ENCODE data around the gene SLC35F3. TPM values are rescaled to one million over a fixed set of nuclear protein-coding genes. Genes with fewer than 3 reads are reported as not detected.

The SLC35F3 gene
- total RNA-seq, 1 experiment from 2014 or later, result not detected

DNA sequence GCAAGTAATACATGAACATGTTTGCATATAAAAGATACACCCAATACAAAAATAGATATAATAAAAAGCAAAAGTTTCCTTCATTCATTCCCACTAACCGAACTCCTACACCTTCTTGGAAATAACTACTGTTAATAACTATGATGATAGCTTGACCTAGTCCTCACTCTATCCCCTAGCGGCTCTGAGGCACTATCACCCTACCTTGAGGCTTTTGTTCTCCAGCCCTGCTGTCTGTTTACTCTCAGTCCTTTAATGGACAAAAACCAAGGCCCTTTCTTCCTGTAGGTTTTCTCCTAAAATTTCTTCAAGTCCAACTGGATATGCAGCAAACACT lies 186.6 kb downstream of the SLC35F3 start:
- no peak overlapping the region for H3K4me3 Mint-ChIP-seq (ENCODE audit: unreplicated experiment)
- TF ChIP-seq CTCF (IDR thresholded peaks at IDR 0.05; ENCODE audit: insufficient read depth in 1 of 2, low read depth in 1 of 2, low read length in 1 of 2, severe bottlenecking in 1 of 2, unreplicated experiment in 1 of 2), result no peak
- no peak overlapping the region for H3K27ac Mint-ChIP-seq (ENCODE audit: unreplicated experiment)
- Histone ChIP-seq H3K27me3 (replicated peaks; ENCODE audit: control insufficient read depth, insufficient read depth, low read length) (no peaks in the 10 kb centered on the region; the same call in 1 of the 2 replicates), H3K9me3 (peaks cover 23% of the 10 kb centered on the region; the same call in 1 of the 2 replicates), H3K4me3 (ENCODE audit: low read depth, low read length) (no peak overlapping the region), H3K4me1 (no peaks in the 10 kb centered on the region), H3K36me3 (ENCODE audit: control insufficient read depth, insufficient read depth, low read length) (no peaks in the 10 kb centered on the region)
- ChIA-PET CTCF (no interaction called here), POLR2A (no interaction called here)
- no TSS peak for BruUV-seq (replicated peaks)
- no peaks in the 10 kb centered on the region for H3K4me1 Mint-ChIP-seq (ENCODE audit: low read depth, unreplicated experiment)
- H3K27me3 Mint-ChIP-seq (ENCODE audit: insufficient read depth, unreplicated experiment), result peaks cover 22% of the 10 kb centered on the region
- intact Hi-C loops (cut with micrococcal nuclease; ENCODE audit: unreplicated experiment), result no loop called here
- H3K36me3 Mint-ChIP-seq (ENCODE audit: insufficient read depth, unreplicated experiment), result no peaks in the 10 kb centered on the region
- DNase-seq, result no peak
- peaks cover 16% of the 10 kb centered on the region for H3K9me3 Mint-ChIP-seq (ENCODE audit: unreplicated experiment)

DNA sequence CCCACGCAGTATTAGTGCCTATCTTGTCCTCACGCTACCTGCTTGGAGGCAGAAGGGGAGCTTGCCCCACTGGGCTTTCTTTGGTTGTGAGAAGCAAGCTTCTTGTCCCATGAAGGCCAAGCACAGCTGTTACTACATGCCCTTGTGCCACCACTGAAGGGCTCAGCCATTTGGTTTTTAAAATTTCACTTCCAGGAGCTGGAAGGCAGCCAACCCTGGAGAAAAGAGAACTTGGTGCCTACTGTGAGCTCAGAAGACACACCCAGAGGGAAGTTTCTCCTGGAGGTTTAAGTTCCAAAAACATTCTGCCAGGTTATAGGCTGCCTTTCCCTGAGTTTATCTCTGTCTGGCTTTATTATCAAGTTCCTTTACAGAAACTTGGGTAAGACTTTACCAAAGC lies 187.4 kb downstream of the SLC35F3 start:
- Histone ChIP-seq H3K4me1 (no peaks in the 10 kb centered on the region), H3K4me3 (ENCODE audit: low read depth, low read length) (no peak overlapping the region), H3K27me3 (replicated peaks; ENCODE audit: control insufficient read depth, insufficient read depth, low read length) (no peaks in the 10 kb centered on the region; the same call in 1 of the 2 replicates), H3K36me3 (ENCODE audit: control insufficient read depth, insufficient read depth, low read length) (no peaks in the 10 kb centered on the region), H3K9me3 (peaks cover 23% of the 10 kb centered on the region; the same call in 1 of the 2 replicates)
- Mint-ChIP-seq H3K27ac (ENCODE audit: unreplicated experiment) (no peak overlapping the region), H3K27me3 (ENCODE audit: insufficient read depth, unreplicated experiment) (peaks cover 26% of the 10 kb centered on the region), H3K9me3 (ENCODE audit: unreplicated experiment) (peaks cover 16% of the 10 kb centered on the region), H3K4me3 (ENCODE audit: unreplicated experiment) (no peak overlapping the region), H3K36me3 (ENCODE audit: insufficient read depth, unreplicated experiment) (no peaks in the 10 kb centered on the region), H3K4me1 (ENCODE audit: low read depth, unreplicated experiment) (no peaks in the 10 kb centered on the region)
- BruUV-seq (replicated peaks), result no TSS peak
- CTCF ChIA-PET, result no interaction called here
- POLR2A ChIA-PET, result no interaction called here
- intact Hi-C loops (cut with micrococcal nuclease; ENCODE audit: unreplicated experiment), result no loop called here
- no peak for DNase-seq
- TF ChIP-seq CTCF (IDR thresholded peaks at IDR 0.05; ENCODE audit: insufficient read depth in 1 of 2, low read depth in 1 of 2, low read length in 1 of 2, severe bottlenecking in 1 of 2, unreplicated experiment in 1 of 2), result no peak

- no peak for TF ChIP-seq CTCF (IDR thresholded peaks at IDR 0.05; ENCODE audit: insufficient read depth in 1 of 2, low read depth in 1 of 2, low read length in 1 of 2, severe bottlenecking in 1 of 2, unreplicated experiment in 1 of 2)
- no peak overlapping the region for H3K27ac Mint-ChIP-seq (ENCODE audit: unreplicated experiment)
- no peak for DNase-seq
- intact Hi-C loops (cut with micrococcal nuclease; ENCODE audit: unreplicated experiment), result no loop called here
- H3K36me3 Mint-ChIP-seq (ENCODE audit: insufficient read depth, unreplicated experiment), result no peaks in the 10 kb centered on the region
- no peaks in the 10 kb centered on the region for H3K27me3 ChIP-seq (replicated peaks; ENCODE audit: control insufficient read depth, insufficient read depth, low read length)
- CTCF ChIA-PET, result interaction anchor here (0.5 kb wide), 1 partner anchor 182 kb away, joined by 3 read pairs; no protein-coding TSS in a partner anchor
- no peaks in the 10 kb centered on the region for H3K4me1 Mint-ChIP-seq (ENCODE audit: low read depth, unreplicated experiment)
- no peak overlapping the region for H3K4me3 ChIP-seq (ENCODE audit: low read depth, low read length)
- H3K9me3 Mint-ChIP-seq (ENCODE audit: unreplicated experiment), result peaks cover 16% of the 10 kb centered on the region
- no peak overlapping the region for H3K4me3 Mint-ChIP-seq (ENCODE audit: unreplicated experiment)
- H3K36me3 ChIP-seq (ENCODE audit: control insufficient read depth, insufficient read depth, low read length), result no peaks in the 10 kb centered on the region
- peaks cover 21% of the 10 kb centered on the region for H3K27me3 Mint-ChIP-seq (ENCODE audit: insufficient read depth, unreplicated experiment)
- peaks cover 23% of the 10 kb centered on the region; the same call in 1 of the 2 replicates for H3K9me3 ChIP-seq
- POLR2A ChIA-PET, result no interaction called here
- H3K4me1 ChIP-seq, result no peaks in the 10 kb centered on the region
- no TSS peak for BruUV-seq (replicated peaks)
Measured at GRCh38 chr1:234093107-234093506, 188.6 kb downstream of the SLC35F3 start.
